ENCODE results near the gene CASK.

Gene CASK

GRCh38 chrX:41708486-41708885 lies 214.9 kb downstream of the CASK start:
- Histone ChIP-seq H3K4me3 (ENCODE audit: low read length in 2 of 2) (no peak overlapping the region), H3K9me3 (ENCODE audit: control insufficient read depth in 2 of 2, low read length in 2 of 2) (no peaks in the 10 kb centered on the region), H3K9ac (ENCODE audit: low read depth in 1 of 2, low read length in 2 of 2) (no peak overlapping the region), H3K36me3 (ENCODE audit: control insufficient read depth in 2 of 2, insufficient read depth in 2 of 2, low read length in 2 of 2) (no peaks in the 10 kb centered on the region), H3K27ac (ENCODE audit: low read depth in 2 of 2, low read length in 2 of 2) (no peak overlapping the region), H3K27me3 (ENCODE audit: control insufficient read depth in 2 of 2, insufficient read depth in 2 of 2, low read length in 2 of 2) (peaks cover 0 to 3% of the 10 kb centered on the region in 2 donors), H3K4me1 (ENCODE audit: control insufficient read depth in 2 of 2, insufficient read depth in 2 of 2, low read length in 2 of 2) (peaks cover 0 to 3% of the 10 kb centered on the region in 2 donors)

GRCh38 chrX:41707218-41707617 lies 216.1 kb downstream of the CASK start:
- H3K9ac ChIP-seq (ENCODE audit: low read depth in 1 of 2, low read length in 2 of 2): no peak overlapping the region
- no peaks in the 10 kb centered on the region for H3K36me3 ChIP-seq (ENCODE audit: control insufficient read depth in 2 of 2, insufficient read depth in 2 of 2, low read length in 2 of 2)
- H3K4me3 ChIP-seq (ENCODE audit: low read length in 2 of 2): no peak overlapping the region
- H3K27me3 ChIP-seq (ENCODE audit: control insufficient read depth in 2 of 2, insufficient read depth in 2 of 2, low read length in 2 of 2): peaks cover 0 to 3% of the 10 kb centered on the region in 2 donors
- no peaks in the 10 kb centered on the region for H3K9me3 ChIP-seq (ENCODE audit: control insufficient read depth in 2 of 2, low read length in 2 of 2)
- no peak overlapping the region for H3K27ac ChIP-seq (ENCODE audit: low read depth in 2 of 2, low read length in 2 of 2)
- H3K4me1 ChIP-seq (ENCODE audit: control insufficient read depth in 2 of 2, insufficient read depth in 2 of 2, low read length in 2 of 2): peaks cover 0 to 3% of the 10 kb centered on the region in 2 donors

- H3K36me3 ChIP-seq (ENCODE audit: control insufficient read depth in 2 of 2, insufficient read depth in 2 of 2, low read length in 2 of 2): no peaks in the 10 kb centered on the region
- H3K27ac ChIP-seq (ENCODE audit: low read depth in 2 of 2, low read length in 2 of 2): peak overlapping the region in 1 of 2 donors; percentile 38
- peaks cover 0 to 3% of the 10 kb centered on the region in 2 donors for H3K4me1 ChIP-seq (ENCODE audit: control insufficient read depth in 2 of 2, insufficient read depth in 2 of 2, low read length in 2 of 2)
- no peaks in the 10 kb centered on the region for H3K9me3 ChIP-seq (ENCODE audit: control insufficient read depth in 2 of 2, low read length in 2 of 2)
- peaks cover 0 to 3% of the 10 kb centered on the region in 2 donors for H3K27me3 ChIP-seq (ENCODE audit: control insufficient read depth in 2 of 2, insufficient read depth in 2 of 2, low read length in 2 of 2)
- no peak overlapping the region for H3K9ac ChIP-seq (ENCODE audit: low read depth in 1 of 2, low read length in 2 of 2)
- no peak overlapping the region for H3K4me3 ChIP-seq (ENCODE audit: low read length in 2 of 2)
Observed at GRCh38 chrX:41705680-41706374, 217.5 kb downstream of the CASK start.

DNA sequence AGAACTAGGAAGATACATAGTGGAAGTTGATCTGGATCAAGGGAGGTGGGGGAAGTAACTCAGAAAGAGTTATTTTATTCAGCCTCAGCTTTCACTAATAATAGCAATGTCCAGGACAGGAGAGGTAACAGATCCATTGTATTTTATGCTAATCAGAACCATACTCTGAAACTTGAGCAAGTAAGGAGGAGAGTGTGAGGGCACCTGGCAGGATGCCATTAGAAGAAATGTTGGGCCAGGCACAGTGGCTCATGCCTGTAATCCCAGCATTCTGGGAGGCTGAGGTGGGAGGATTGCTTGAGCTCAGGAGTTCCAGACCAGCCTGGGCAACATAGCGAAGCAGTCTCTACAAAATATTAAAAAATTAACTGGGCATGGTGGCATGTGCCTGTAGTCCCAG lies 218.3 kb downstream of the CASK start:
- Histone ChIP-seq H3K4me1 (ENCODE audit: control insufficient read depth in 2 of 2, insufficient read depth in 2 of 2, low read length in 2 of 2) (peaks cover 0 to 3% of the 10 kb centered on the region in 2 donors), H3K27me3 (ENCODE audit: control insufficient read depth in 2 of 2, insufficient read depth in 2 of 2, low read length in 2 of 2) (peaks cover 0 to 3% of the 10 kb centered on the region in 2 donors), H3K27ac (ENCODE audit: low read depth in 2 of 2, low read length in 2 of 2) (peak overlapping the region in 1 of 2 donors; percentile 38), H3K9ac (ENCODE audit: low read depth in 1 of 2, low read length in 2 of 2) (no peak overlapping the region), H3K36me3 (ENCODE audit: control insufficient read depth in 2 of 2, insufficient read depth in 2 of 2, low read length in 2 of 2) (no peaks in the 10 kb centered on the region), H3K9me3 (ENCODE audit: control insufficient read depth in 2 of 2, low read length in 2 of 2) (no peaks in the 10 kb centered on the region), H3K4me3 (ENCODE audit: low read length in 2 of 2) (no peak overlapping the region)

DNA sequence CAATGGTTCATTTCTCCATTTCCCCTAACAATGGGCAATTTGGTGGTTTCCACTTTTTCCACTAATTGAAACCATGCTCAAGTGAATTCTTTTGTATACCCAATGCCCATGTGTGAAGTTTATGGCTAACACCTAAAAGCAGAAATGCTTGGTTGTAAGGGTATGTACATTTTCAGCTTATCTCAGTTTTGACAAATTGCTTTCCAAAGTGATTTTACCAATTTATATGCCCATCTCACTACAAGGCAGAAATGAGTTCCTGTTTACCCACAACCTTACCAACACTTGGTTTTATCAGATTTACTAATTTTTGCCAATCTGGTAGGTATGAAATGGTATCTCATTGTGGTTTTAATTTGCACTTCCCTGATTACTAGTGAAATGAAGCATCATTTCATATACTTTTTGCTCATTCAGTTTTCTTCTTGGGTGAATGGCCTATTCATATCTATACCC lies 219.8 kb downstream of the CASK start:
- no peak overlapping the region for H3K4me3 ChIP-seq (ENCODE audit: low read length in 2 of 2)
- H3K27ac ChIP-seq (ENCODE audit: low read depth in 2 of 2, low read length in 2 of 2): no peak overlapping the region
- H3K27me3 ChIP-seq (ENCODE audit: control insufficient read depth in 2 of 2, insufficient read depth in 2 of 2, low read length in 2 of 2): peaks cover 0 to 3% of the 10 kb centered on the region in 2 donors
- H3K9me3 ChIP-seq (ENCODE audit: control insufficient read depth in 2 of 2, low read length in 2 of 2): no peaks in the 10 kb centered on the region
- H3K9ac ChIP-seq (ENCODE audit: low read depth in 1 of 2, low read length in 2 of 2): no peak overlapping the region
- H3K36me3 ChIP-seq (ENCODE audit: control insufficient read depth in 2 of 2, insufficient read depth in 2 of 2, low read length in 2 of 2): no peaks in the 10 kb centered on the region
- peaks cover 0 to 3% of the 10 kb centered on the region in 2 donors for H3K4me1 ChIP-seq (ENCODE audit: control insufficient read depth in 2 of 2, insufficient read depth in 2 of 2, low read length in 2 of 2)

- no peak overlapping the region for H3K4me3 ChIP-seq (ENCODE audit: low read length in 2 of 2)
- H3K27ac ChIP-seq (ENCODE audit: low read depth in 2 of 2, low read length in 2 of 2): no peak overlapping the region
- H3K9me3 ChIP-seq (ENCODE audit: control insufficient read depth in 2 of 2, low read length in 2 of 2): no peaks in the 10 kb centered on the region
- no peaks in the 10 kb centered on the region for H3K4me1 ChIP-seq (ENCODE audit: control insufficient read depth in 2 of 2, insufficient read depth in 2 of 2, low read length in 2 of 2)
- no peak overlapping the region for H3K9ac ChIP-seq (ENCODE audit: low read depth in 1 of 2, low read length in 2 of 2)
- peaks cover 0 to 3% of the 10 kb centered on the region in 2 donors for H3K36me3 ChIP-seq (ENCODE audit: control insufficient read depth in 2 of 2, insufficient read depth in 2 of 2, low read length in 2 of 2)
- peaks cover 0 to 3% of the 10 kb centered on the region in 2 donors for H3K27me3 ChIP-seq (ENCODE audit: control insufficient read depth in 2 of 2, insufficient read depth in 2 of 2, low read length in 2 of 2)
Observed at GRCh38 chrX:41695426-41695825, 227.9 kb downstream of the CASK start.

DNA sequence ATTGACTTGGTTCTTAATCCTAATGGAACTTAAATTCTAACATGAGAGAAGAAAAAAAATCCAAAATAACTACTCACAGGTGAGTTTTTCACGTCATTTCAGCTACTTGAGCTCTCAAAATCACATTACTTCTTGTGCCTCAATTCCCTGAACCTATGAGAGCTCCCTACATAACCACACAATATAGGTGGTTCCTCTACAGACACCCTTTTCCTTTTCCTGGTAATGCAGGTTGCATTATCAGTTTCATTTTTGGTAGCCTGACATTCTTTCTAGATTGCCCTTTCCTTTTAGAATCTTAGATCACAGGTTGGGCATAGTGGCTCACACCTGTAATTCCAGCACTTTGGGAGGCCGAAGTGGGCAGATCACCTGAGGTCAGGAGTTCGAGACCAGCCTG lies 230.3 kb downstream of the CASK start:
- H3K27ac ChIP-seq (ENCODE audit: low read depth in 2 of 2, low read length in 2 of 2): no peak overlapping the region
- no peaks in the 10 kb centered on the region for H3K4me1 ChIP-seq (ENCODE audit: control insufficient read depth in 2 of 2, insufficient read depth in 2 of 2, low read length in 2 of 2)
- H3K9ac ChIP-seq (ENCODE audit: low read depth in 1 of 2, low read length in 2 of 2): no peak overlapping the region
- peaks cover 0 to 3% of the 10 kb centered on the region in 2 donors for H3K36me3 ChIP-seq (ENCODE audit: control insufficient read depth in 2 of 2, insufficient read depth in 2 of 2, low read length in 2 of 2)
- H3K27me3 ChIP-seq (ENCODE audit: control insufficient read depth in 2 of 2, insufficient read depth in 2 of 2, low read length in 2 of 2): peaks cover 0 to 3% of the 10 kb centered on the region in 2 donors
- H3K4me3 ChIP-seq (ENCODE audit: low read length in 2 of 2): no peak overlapping the region
- H3K9me3 ChIP-seq (ENCODE audit: control insufficient read depth in 2 of 2, low read length in 2 of 2): no peaks in the 10 kb centered on the region

DNA sequence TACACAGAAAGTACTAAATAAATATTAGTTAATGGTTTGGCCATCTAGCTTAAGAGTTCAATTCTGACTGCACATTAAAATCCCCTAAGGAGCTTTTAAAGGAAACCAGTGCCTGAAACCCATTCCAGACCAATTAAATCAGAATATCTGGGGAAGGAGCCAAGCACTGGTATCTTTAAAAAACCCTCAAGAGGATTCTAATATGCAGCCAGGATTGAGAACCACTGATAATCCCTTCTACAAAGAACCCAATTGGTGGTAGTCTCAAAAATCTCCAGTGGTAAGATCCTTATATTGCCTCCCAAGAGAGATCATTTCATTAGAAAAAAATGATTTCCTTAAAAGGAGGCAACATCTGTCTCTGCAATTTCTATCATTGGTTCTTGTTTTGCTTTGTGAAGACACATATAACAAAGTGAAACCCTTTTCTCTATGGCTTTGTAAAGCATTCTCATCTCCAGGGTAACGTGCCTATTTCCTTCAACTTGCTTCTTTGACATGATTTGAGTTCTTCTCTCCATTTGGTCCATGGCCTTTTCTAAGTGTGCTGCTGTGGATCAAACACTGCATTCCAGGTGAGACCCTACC lies 231.1 kb downstream of the CASK start:
- Histone ChIP-seq H3K4me3 (ENCODE audit: low read length in 2 of 2) (no peak overlapping the region), H3K4me1 (ENCODE audit: control insufficient read depth in 2 of 2, insufficient read depth in 2 of 2, low read length in 2 of 2) (no peaks in the 10 kb centered on the region), H3K9ac (ENCODE audit: low read depth in 1 of 2, low read length in 2 of 2) (no peak overlapping the region), H3K27ac (ENCODE audit: low read depth in 2 of 2, low read length in 2 of 2) (peak overlapping the region in 1 of 2 donors; percentile 2), H3K36me3 (ENCODE audit: control insufficient read depth in 2 of 2, insufficient read depth in 2 of 2, low read length in 2 of 2) (peaks cover 0 to 3% of the 10 kb centered on the region in 2 donors), H3K9me3 (ENCODE audit: control insufficient read depth in 2 of 2, low read length in 2 of 2) (no peaks in the 10 kb centered on the region), H3K27me3 (ENCODE audit: control insufficient read depth in 2 of 2, insufficient read depth in 2 of 2, low read length in 2 of 2) (peaks cover 0 to 5% of the 10 kb centered on the region in 2 donors)

DNA sequence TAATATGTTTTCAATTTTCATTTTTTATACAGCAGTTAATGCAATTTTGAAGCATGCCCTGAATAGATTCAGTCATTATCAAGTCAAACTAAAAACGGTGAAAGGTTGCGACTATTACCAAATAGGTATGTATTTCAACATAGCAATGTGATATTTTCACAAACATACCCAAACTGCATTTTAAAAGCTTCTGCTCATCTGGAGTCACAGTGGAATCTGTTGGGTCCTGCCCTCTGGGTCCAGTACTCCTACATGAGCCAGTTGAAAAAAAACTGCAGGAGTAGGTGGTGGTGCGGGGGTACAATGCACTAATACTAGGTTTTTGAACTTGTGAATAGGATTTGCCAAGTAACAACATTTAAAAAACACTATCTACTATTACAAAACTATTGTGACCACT lies 233.6 kb downstream of the CASK start:
- Histone ChIP-seq H3K4me1 (ENCODE audit: control insufficient read depth in 2 of 2, insufficient read depth in 2 of 2, low read length in 2 of 2) (no peaks in the 10 kb centered on the region), H3K4me3 (ENCODE audit: low read length in 2 of 2) (peak overlapping the region in 1 of 2 donors; percentile 38), H3K9ac (ENCODE audit: low read depth in 1 of 2, low read length in 2 of 2) (no peak overlapping the region), H3K27me3 (ENCODE audit: control insufficient read depth in 2 of 2, insufficient read depth in 2 of 2, low read length in 2 of 2) (peaks cover 0 to 5% of the 10 kb centered on the region in 2 donors), H3K36me3 (ENCODE audit: control insufficient read depth in 2 of 2, insufficient read depth in 2 of 2, low read length in 2 of 2) (peaks cover 0 to 2% of the 10 kb centered on the region in 2 donors), H3K27ac (ENCODE audit: low read depth in 2 of 2, low read length in 2 of 2) (peak overlapping the region in 1 of 2 donors; percentile 13), H3K9me3 (ENCODE audit: control insufficient read depth in 2 of 2, low read length in 2 of 2) (no peaks in the 10 kb centered on the region)

- H3K4me1 ChIP-seq (ENCODE audit: control insufficient read depth in 2 of 2, insufficient read depth in 2 of 2, low read length in 2 of 2): no peaks in the 10 kb centered on the region
- peaks cover 0 to 4% of the 10 kb centered on the region in 2 donors for H3K27me3 ChIP-seq (ENCODE audit: control insufficient read depth in 2 of 2, insufficient read depth in 2 of 2, low read length in 2 of 2)
- no peaks in the 10 kb centered on the region for H3K9me3 ChIP-seq (ENCODE audit: control insufficient read depth in 2 of 2, low read length in 2 of 2)
- no peaks in the 10 kb centered on the region for H3K36me3 ChIP-seq (ENCODE audit: control insufficient read depth in 2 of 2, insufficient read depth in 2 of 2, low read length in 2 of 2)
- peak within 1 kb of the TSS in 1 of 2 donors; percentile 38 for H3K4me3 ChIP-seq (ENCODE audit: low read length in 2 of 2)
- H3K9ac ChIP-seq (ENCODE audit: low read depth in 1 of 2, low read length in 2 of 2): no peak within 1 kb of the TSS
- peak within 1 kb of the TSS; percentile 11 to 13 for H3K27ac ChIP-seq (ENCODE audit: low read depth in 2 of 2, low read length in 2 of 2)
Observed at GRCh38 chrX:41688835-41689234, 234.5 kb downstream of the CASK start, which contains the start of gene GPR34. GPR34 (plus strand) TSS chrX:41688973; CDS start chrX:41695634, 6,661 bp downstream.
